ENCODE measurements around the gene IL17RE.
A peak's percentile ranks its signal among the peaks of the same experiment; 100 is the strongest.
"Not testable (repeated sequence)": the region's sequence is repeated elsewhere in the genome, so short reads cannot be mapped to it uniquely, and the experiment has no call there.

The IL17RE gene

GRCh38 chr3:9902372-9903237, at the start of gene IL17RE:
Gene IL17RE, plus strand, starts transcription at chr3:9902848. Its CDS starts 85 bp downstream, at chr3:9902933.
- no peak for DNase-seq

- peak; percentile 65 to 88 for DNase-seq
These were observed 48.2 kb upstream of the IL17RE start for GRCh38 chr3:9854291-9854940.

GRCh38 chr3:9855594-9855993, 47.1 kb upstream of the IL17RE start:
- no peak for DNase-seq

- no peak for DNase-seq
These were observed 43.1 kb upstream of the IL17RE start for GRCh38 chr3:9859530-9860025.

- no peak for DNase-seq
These were observed 41.4 kb upstream of the IL17RE start for GRCh38 chr3:9861201-9861600.

- DNase-seq: no peak
These were observed 41.0 kb upstream of the IL17RE start for GRCh38 chr3:9861626-9862130.

- DNase-seq: peak in 1 of 2 experiments; percentile 15
These were observed 40.1 kb upstream of the IL17RE start for GRCh38 chr3:9862391-9863057.

- no peak for DNase-seq
These were observed 39.4 kb upstream of the IL17RE start for GRCh38 chr3:9863058-9863772.

GRCh38 chr3:9864200-9864927, 38.3 kb upstream of the IL17RE start:
- DNase-seq: peak in 1 of 2 experiments; percentile 61

- not testable (repeated sequence) for DNase-seq
These were observed 37.5 kb upstream of the IL17RE start for GRCh38 chr3:9865125-9865637.

- no peak for DNase-seq
These were observed 36.0 kb upstream of the IL17RE start for GRCh38 chr3:9866639-9867038.

GRCh38 chr3:9867106-9867505, 35.5 kb upstream of the IL17RE start:
- DNase-seq: no peak

- no peak for DNase-seq
These were observed 32.7 kb upstream of the IL17RE start for GRCh38 chr3:9869955-9870354.

GRCh38 chr3:9870978-9871377, 31.7 kb upstream of the IL17RE start:
- DNase-seq: no peak

- not testable (repeated sequence) for DNase-seq
These were observed 30.6 kb upstream of the IL17RE start for GRCh38 chr3:9872067-9872466.

GRCh38 chr3:9875448-9875847, 27.2 kb upstream of the IL17RE start:
- peak in 1 of 2 experiments; percentile 37 for DNase-seq

- DNase-seq: not testable (repeated sequence)
These were observed 26.4 kb upstream of the IL17RE start for GRCh38 chr3:9876255-9876654.

GRCh38 chr3:9876991-9877390, 25.7 kb upstream of the IL17RE start:
- DNase-seq: no peak

- no peak for DNase-seq
These were observed 23.9 kb upstream of the IL17RE start for GRCh38 chr3:9878700-9879099.

- DNase-seq: no peak
These were observed 22.7 kb upstream of the IL17RE start, which contains the start of gene CIDEC for GRCh38 chr3:9879830-9880549. Gene CIDEC, minus strand, starts transcription at chr3:9880253. Its CDS starts 1,767 bp downstream, at chr3:9878486.

- peak; percentile 8 to 71 for DNase-seq
These were observed 21.2 kb upstream of the IL17RE start for GRCh38 chr3:9881441-9881840.

Measured in NCI-H524 (cell line).